Muscle layer of colon (tissue), 2 donors: ENCODE results near the gene SLC38A4.
"Not testable (repeated sequence)": the region's sequence is repeated elsewhere in the genome, so short reads cannot be mapped to it uniquely, and the experiment has no call there.

Experiments
- H3K27ac ChIP-seq: one replicate; pipeline ENCODE4 v1.7.0; 2013; ENCODE audit warnings: low read depth, mild to moderate bottlenecking, low read length, moderate library complexity
- H3K27me3 ChIP-seq, 2 donors: one replicate each; pipeline ENCODE4 v1.7.0; 2013; ENCODE audit warnings: low read length in 2 of 2, mild to moderate bottlenecking in 2 of 2; ENCODE audit not compliant: insufficient read depth in 2 of 2, control insufficient read depth in 1 of 2
- H3K36me3 ChIP-seq: one replicate; pipeline ENCODE4 v1.7.0; 2013; ENCODE audit warnings: mild to moderate bottlenecking, low read length; ENCODE audit not compliant: insufficient read depth
- H3K4me1 ChIP-seq: one replicate; pipeline ENCODE4 v1.7.0; 2013; ENCODE audit warnings: mild to moderate bottlenecking, low read length; ENCODE audit not compliant: insufficient read depth
- H3K4me3 ChIP-seq, 2 donors: one replicate each; pipeline ENCODE4 v1.7.0; 2013; ENCODE audit warnings: low read length in 2 of 2, low read depth in 1 of 2, mild to moderate bottlenecking in 1 of 2, moderate library complexity in 1 of 2
- H3K9ac ChIP-seq: one replicate; pipeline ENCODE4 v1.7.0; 2013; ENCODE audit warnings: low read length
- H3K9me3 ChIP-seq: one replicate; pipeline ENCODE4 v1.7.0; 2013; ENCODE audit warnings: mild to moderate bottlenecking, low read length
- donor health status: abdominal sarcoma.
- donor health status: Adenocarcinoma of cecum.

Gene SLC38A4

DNA sequence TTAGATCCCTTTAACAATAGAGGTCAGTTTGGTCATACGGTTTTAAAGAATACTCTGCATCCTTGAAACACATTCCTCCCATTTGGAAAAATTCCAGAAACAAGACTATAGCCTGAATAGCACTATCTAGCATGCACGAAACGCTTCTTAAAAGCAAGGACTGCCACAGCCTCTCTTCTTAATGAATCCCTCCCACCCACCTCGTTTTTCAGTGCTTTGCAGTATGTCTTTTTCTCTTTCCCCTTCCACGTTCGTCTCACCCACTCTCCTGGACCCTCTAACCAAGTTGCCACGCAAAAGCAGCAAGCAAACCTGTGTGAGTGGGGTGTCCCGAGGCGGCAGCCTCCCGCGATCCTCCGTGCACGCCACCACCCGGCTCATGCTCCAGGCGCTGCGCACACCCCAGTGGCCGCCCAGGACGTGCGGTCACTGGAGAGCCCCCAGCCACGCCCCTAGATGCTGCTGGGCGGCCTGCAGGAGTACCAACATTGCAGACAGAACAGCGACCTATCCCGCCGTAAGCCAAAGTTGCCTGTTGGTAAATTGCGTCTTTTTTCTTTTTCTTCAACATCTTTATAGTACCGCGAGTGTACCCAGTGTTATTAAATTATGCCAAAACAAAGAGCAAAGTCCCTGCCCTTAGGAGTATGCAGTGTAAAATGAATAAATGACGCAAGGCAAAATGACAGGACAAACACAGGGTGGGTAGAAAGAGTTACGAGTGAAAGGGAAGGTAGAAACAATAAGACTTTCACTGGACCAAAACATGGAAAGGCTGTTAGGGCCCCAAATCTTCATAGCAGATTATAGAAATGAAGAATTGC is at the start of gene SLC38A4:
Gene SLC38A4, minus strand, starts transcription at position 407 of the 824 bp plus-strand sequence. CDS start 32,926 bp downstream, outside the sequence.
- H3K36me3 ChIP-seq: no peaks in the 10 kb centered on the region
- H3K4me1 ChIP-seq: peaks cover 7% of the 10 kb centered on the region
- peaks cover 15 to 27% of the 10 kb centered on the region in 2 donors for H3K27me3 ChIP-seq
- no peak within 1 kb of the TSS for H3K27ac ChIP-seq
- peak within 1 kb of the TSS in 1 of 2 donors; percentile 30 for H3K4me3 ChIP-seq
- H3K9ac ChIP-seq: no peak within 1 kb of the TSS
- no peaks in the 10 kb centered on the region for H3K9me3 ChIP-seq

DNA sequence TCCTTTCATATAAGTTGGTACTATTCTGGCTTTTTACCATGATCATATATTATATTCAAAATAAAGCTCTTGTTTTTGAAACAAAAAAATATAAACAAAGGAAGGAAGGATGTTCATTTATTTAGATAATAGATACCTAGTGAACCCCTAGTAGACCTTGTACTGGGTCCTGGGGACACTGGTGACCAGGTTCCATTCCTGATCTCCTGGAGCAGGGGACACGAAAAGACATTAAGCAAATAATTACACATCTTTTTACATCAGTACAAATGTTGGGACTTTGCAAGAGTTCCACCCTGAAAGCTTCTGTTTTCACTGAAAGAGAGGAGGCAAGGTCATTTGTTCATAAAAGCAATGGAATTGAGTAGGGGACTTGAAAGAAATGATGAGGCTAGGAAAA is 49.3 kb upstream of the SLC38A4 start:
- Histone ChIP-seq H3K27ac (no peak overlapping the region), H3K36me3 (no peaks in the 10 kb centered on the region), H3K9me3 (peaks cover 6% of the 10 kb centered on the region), H3K4me3 (no peak overlapping the region), H3K4me1 (peaks cover 10% of the 10 kb centered on the region), H3K27me3 (no peaks in the 10 kb centered on the region), H3K9ac (no peak overlapping the region)

DNA sequence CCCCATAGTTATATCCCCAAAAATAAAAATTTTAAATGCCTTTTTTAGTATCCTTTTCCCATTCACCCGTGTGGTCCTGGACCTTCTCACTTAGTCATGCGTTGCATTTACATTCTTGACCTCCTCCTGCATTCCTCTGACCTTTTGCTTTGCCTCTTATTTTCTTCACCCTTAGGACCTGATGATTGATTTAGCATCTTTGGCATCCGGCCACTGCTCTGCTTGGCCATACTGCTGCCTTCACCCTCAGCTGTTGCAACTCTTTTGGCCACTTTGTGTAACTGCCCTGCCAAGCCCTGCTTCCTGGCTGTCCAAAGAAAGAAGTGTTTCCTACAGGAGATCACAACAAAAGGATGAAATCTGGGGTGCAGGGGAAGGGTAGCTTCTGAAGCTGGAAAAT is 48.8 kb upstream of the SLC38A4 start:
- Histone ChIP-seq H3K4me3 (no peak overlapping the region), H3K27ac (no peak overlapping the region), H3K27me3 (no peaks in the 10 kb centered on the region), H3K36me3 (no peaks in the 10 kb centered on the region), H3K4me1 (peaks cover 10% of the 10 kb centered on the region), H3K9ac (no peak overlapping the region), H3K9me3 (peaks cover 6% of the 10 kb centered on the region)

- H3K27me3 ChIP-seq: no peaks in the 10 kb centered on the region
- no peak overlapping the region for H3K9ac ChIP-seq
- H3K4me1 ChIP-seq: peaks cover 10% of the 10 kb centered on the region
- peaks cover 3% of the 10 kb centered on the region for H3K9me3 ChIP-seq
- H3K36me3 ChIP-seq: no peaks in the 10 kb centered on the region
- no peak overlapping the region for H3K4me3 ChIP-seq
- H3K27ac ChIP-seq: no peak overlapping the region
Observed at GRCh38 chr12:46872135-46872534, 46.3 kb upstream of the SLC38A4 start.

GRCh38 chr12:46865311-46865710 is 39.5 kb upstream of the SLC38A4 start:
- Histone ChIP-seq H3K9ac (no peak overlapping the region), H3K4me1 (no peaks in the 10 kb centered on the region), H3K27me3 (no peaks in the 10 kb centered on the region), H3K9me3 (peaks cover 5% of the 10 kb centered on the region), H3K27ac (no peak overlapping the region), H3K36me3 (no peaks in the 10 kb centered on the region), H3K4me3 (no peak overlapping the region)

DNA sequence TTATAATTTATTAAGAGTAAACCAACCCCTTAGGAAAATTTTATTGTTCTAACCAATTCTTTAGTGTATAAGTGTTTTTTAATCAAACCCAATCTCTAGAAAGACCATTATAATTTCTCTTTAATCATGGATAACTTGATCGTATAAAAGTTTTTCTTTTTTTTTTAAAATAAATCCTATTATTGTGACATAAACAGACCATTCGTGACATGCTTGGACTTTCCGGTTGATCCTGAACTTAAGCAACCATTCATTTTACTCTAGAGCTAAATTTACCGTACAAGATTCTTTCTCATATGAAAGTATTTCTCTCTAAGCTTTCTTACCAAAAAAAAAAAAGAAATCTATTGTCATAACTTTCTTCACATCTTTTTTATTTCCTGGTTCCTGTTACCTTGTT is 32.6 kb upstream of the SLC38A4 start:
- Histone ChIP-seq H3K27me3 (no peaks in the 10 kb centered on the region), H3K9ac (no peak overlapping the region), H3K27ac (no peak overlapping the region), H3K4me1 (peaks cover 8% of the 10 kb centered on the region), H3K9me3 (no peaks in the 10 kb centered on the region), H3K4me3 (no peak overlapping the region), H3K36me3 (no peaks in the 10 kb centered on the region)

- Histone ChIP-seq H3K9ac (no peak overlapping the region), H3K27me3 (no peaks in the 10 kb centered on the region), H3K9me3 (no peaks in the 10 kb centered on the region), H3K4me1 (peaks cover 8% of the 10 kb centered on the region), H3K27ac (no peak overlapping the region), H3K36me3 (no peaks in the 10 kb centered on the region), H3K4me3 (no peak overlapping the region)
Observed at GRCh38 chr12:46857486-46857885, 31.7 kb upstream of the SLC38A4 start.

- Histone ChIP-seq H3K9ac (no peak overlapping the region), H3K27ac (no peak overlapping the region), H3K36me3 (no peaks in the 10 kb centered on the region), H3K9me3 (no peaks in the 10 kb centered on the region), H3K4me1 (peaks cover 8% of the 10 kb centered on the region), H3K27me3 (no peaks in the 10 kb centered on the region), H3K4me3 (no peak overlapping the region)
Observed at GRCh38 chr12:46855760-46856159, 30.0 kb upstream of the SLC38A4 start.

- not testable (repeated sequence) for H3K9ac ChIP-seq, H3K4me1 ChIP-seq, H3K36me3 ChIP-seq, H3K27ac ChIP-seq, H3K27me3 ChIP-seq, H3K9me3 ChIP-seq, H3K4me3 ChIP-seq
Observed at GRCh38 chr12:46854188-46854587, 28.4 kb upstream of the SLC38A4 start.

GRCh38 chr12:46848792-46849191 is 23.0 kb upstream of the SLC38A4 start:
- H3K27ac ChIP-seq, H3K9ac ChIP-seq, H3K9me3 ChIP-seq, H3K27me3 ChIP-seq, H3K36me3 ChIP-seq, H3K4me1 ChIP-seq, H3K4me3 ChIP-seq: not testable (repeated sequence)

DNA sequence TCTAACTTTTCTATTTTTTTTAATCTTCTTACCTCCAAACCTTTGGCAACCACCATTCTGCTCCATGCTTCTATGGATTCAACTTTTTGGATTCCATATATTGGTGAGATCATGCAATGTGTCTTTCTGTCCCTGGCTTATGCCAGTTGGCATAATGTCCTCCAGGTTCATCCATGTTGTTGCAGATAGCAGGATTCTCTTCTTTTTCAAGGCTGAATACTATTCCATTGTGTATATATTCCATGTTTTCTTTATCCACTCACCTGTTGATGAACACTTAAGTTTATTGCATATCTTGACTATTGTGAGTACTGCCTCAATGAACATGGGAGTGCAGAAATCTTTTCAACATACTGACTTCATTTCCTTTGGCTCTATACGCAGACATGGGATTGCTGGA is 21.2 kb upstream of the SLC38A4 start:
- H3K9me3 ChIP-seq: no peaks in the 10 kb centered on the region
- no peaks in the 10 kb centered on the region for H3K36me3 ChIP-seq
- no peak overlapping the region for H3K4me3 ChIP-seq
- no peaks in the 10 kb centered on the region for H3K4me1 ChIP-seq
- no peak overlapping the region for H3K9ac ChIP-seq
- no peaks in the 10 kb centered on the region for H3K27me3 ChIP-seq
- no peak overlapping the region for H3K27ac ChIP-seq

DNA sequence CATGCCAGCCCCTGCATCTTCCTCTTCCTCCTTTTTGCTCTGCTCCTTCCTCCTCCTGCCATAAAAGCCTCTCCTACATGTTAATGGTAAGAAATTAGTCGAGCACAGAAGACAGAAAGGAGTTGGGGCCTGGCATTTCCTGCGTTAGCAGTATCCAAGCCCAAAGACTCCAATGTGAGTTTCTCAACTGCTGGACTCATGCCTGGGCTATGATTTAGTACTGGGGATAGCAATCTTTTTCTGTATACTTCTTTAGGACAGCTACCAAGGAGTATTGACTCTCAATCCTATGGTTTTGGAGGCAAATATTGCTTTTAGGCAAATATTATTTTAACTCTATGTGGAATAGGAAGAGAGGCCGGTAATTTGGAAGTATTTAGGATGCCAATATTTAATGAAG is 18.0 kb upstream of the SLC38A4 start:
- Histone ChIP-seq H3K4me3 (no peak overlapping the region), H3K27me3 (no peaks in the 10 kb centered on the region), H3K9me3 (no peaks in the 10 kb centered on the region), H3K27ac (no peak overlapping the region), H3K4me1 (no peaks in the 10 kb centered on the region), H3K36me3 (no peaks in the 10 kb centered on the region), H3K9ac (no peak overlapping the region)
